Left kidney (tissue), 2 donors: ENCODE measurements around the gene FBXO21. TPM values are rescaled to one million over a fixed set of nuclear protein-coding genes. Genes with fewer than 3 reads are reported as not detected.
"Not testable (repeated sequence)": the region's sequence is repeated elsewhere in the genome, so short reads cannot be mapped to it uniquely, and the experiment has no call there.

Source experiments
- DNase-seq: peaks from one replicate; pipeline ENCODE4 v3.0.0-alpha.2; 2013
- polyA plus RNA-seq: library from polyadenylated mRNA; unstranded; fragments of 120-200 nt; gene quantifications from one replicate; pipeline ENCODE4 v1.2.1, GENCODE V29; 2013; ENCODE audit not compliant: insufficient read length

Gene FBXO21
- polyA plus RNA-seq, 1 donor = 61.0 TPM

GRCh38 chr12:117104003-117104402 lies 86.3 kb downstream of the FBXO21 start:
- not testable (repeated sequence) for DNase-seq

- no peak for DNase-seq
Observed at GRCh38 chr12:117102800-117103181, 87.5 kb downstream of the FBXO21 start.

GRCh38 chr12:117101953-117102799 lies 88.1 kb downstream of the FBXO21 start:
- DNase-seq = no peak

GRCh38 chr12:117100851-117101673 lies 89.2 kb downstream of the FBXO21 start:
- no peak for DNase-seq

- DNase-seq = no peak
Observed at GRCh38 chr12:117100251-117100650, 90.0 kb downstream of the FBXO21 start.

GRCh38 chr12:117098361-117099217 lies 91.7 kb downstream of the FBXO21 start:
- DNase-seq = no peak

GRCh38 chr12:117098024-117098360 lies 92.3 kb downstream of the FBXO21 start:
- DNase-seq = no peak

- no peak for DNase-seq
Observed at GRCh38 chr12:117097159-117097558, 93.1 kb downstream of the FBXO21 start.

GRCh38 chr12:117096501-117097042 lies 93.7 kb downstream of the FBXO21 start:
- DNase-seq = no peak

- not testable (repeated sequence) for DNase-seq
Observed at GRCh38 chr12:117095191-117095590, 95.1 kb downstream of the FBXO21 start.

GRCh38 chr12:117093918-117094630 lies 96.2 kb downstream of the FBXO21 start:
- DNase-seq = no peak

GRCh38 chr12:117093431-117093830 lies 96.8 kb downstream of the FBXO21 start:
- DNase-seq = no peak

GRCh38 chr12:117092886-117093285 lies 97.4 kb downstream of the FBXO21 start:
- no peak for DNase-seq

GRCh38 chr12:117092511-117092780 lies 97.8 kb downstream of the FBXO21 start:
- DNase-seq = no peak

Other genes with a start within 250 kb of the FBXO21 start
- 7.1 TPM for gene TESC, start 91.1 kb downstream of the FBXO21 start, polyA plus RNA-seq
- 0.81 TPM for gene NOS1, start 171.2 kb upstream of the FBXO21 start, polyA plus RNA-seq